NCI-H1092 (cell line): ENCODE measurements around the gene DUSP5.

Experiments
- DNase-seq: peaks from one replicate; lab custom pipeline; 2025; lab: John Stamatoyannopoulos, UW

DUSP5 gene

GRCh38 chr10:110500515-110500905 is 2.8 kb downstream of the DUSP5 start:
- no peak for DNase-seq

DNA sequence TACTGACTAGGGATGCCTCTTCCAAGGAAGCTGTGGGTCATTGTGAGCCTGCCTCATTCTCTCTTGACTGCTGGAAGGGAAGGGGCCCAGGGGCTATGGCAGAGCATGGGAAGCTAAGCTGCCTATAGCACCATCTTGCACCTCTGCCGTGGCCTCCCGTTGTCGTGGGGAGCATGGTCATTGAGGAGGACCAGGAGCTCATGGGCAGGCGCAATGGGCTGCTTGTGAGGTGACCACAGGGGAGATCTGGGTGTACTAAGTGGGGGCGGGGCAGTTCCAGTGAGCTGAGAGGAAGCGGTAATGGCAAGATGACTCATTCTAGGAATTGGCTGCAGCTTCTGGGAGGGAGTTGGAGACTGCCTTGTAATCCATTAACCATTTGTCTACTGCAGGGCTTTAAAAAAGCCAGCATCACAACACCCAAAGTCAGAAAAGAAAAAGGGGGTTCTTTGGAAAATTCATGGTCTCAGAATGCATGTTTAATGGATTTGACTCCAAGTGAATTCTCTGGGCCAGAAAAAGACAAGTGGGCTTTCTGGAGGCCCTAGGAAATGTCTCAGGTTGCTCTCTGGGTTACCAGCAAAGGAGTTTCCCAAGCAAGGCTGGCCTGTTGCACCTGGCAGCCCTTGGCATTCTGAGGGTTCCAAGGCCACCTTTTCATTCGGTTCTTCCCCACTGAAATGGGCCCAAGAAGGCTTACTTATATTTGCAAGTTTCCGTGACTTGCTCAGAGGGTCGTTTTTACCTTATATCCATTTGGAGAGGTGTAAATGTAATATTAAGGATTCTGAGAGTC is 3.6 kb downstream of the DUSP5 start:
- no peak for DNase-seq

- DNase-seq = no peak
Measured at GRCh38 chr10:110502072-110502845, 4.6 kb downstream of the DUSP5 start.

- peak; percentile 77 for DNase-seq
Measured at GRCh38 chr10:110502851-110503301, 5.2 kb downstream of the DUSP5 start.

DNA sequence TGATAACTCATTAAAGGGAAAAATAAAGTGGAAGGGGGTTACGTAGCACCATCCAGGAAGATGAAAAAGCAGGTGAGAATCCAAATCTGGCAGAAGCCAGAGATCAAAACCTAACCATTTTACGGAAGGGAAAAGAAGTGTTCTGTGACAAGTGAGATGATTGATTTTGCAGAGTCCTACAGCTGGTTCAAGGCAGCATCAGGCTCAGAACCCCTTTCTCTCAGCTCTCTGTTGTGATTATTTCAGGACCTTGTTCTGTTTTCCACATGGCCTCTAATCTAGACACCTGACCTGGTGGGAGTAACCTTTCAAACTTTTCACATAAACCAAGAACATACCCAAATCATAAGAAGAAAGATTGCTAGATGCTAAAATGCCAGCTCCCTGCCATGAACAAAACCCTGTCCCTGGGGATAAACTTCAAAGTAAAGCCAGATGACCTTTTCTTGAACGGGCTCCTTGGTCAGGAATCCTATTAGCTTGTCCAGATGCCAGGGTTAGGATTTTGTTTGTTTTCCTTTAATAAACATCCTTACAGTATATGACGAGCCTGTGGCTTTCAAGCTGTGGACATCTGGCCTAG is 5.9 kb downstream of the DUSP5 start:
- DNase-seq = no peak

DNA sequence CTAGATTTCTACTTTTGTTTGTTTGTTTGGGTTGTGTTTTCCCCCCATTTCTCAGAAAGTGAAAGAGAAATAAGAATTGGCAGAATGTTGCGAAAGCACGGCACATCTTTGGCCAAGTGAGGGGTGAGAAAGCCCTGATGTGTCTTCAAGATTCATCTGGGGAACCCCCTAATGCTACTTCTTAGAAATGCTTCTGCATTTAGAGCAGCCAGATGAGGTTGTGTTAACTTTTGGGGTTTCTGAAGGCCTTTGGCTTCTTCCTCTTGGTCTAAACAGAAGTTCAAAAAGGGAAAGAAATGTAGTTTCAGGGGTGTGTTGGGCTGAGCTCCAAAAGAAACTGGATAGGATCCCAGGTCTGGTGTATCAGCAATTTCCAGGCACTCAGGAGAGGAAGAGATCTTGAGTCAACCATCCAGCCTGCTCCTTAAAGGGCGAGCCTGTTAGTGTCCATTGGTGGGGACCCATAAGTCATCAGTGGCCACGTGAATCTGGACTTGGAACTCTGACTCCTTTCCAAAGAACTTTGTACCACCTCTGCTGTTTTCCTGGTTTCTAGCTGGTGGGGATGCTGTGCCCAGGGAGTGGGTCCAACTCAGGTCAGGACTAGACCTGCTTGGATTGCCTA is 6.5 kb downstream of the DUSP5 start:
- DNase-seq = no peak

DNA sequence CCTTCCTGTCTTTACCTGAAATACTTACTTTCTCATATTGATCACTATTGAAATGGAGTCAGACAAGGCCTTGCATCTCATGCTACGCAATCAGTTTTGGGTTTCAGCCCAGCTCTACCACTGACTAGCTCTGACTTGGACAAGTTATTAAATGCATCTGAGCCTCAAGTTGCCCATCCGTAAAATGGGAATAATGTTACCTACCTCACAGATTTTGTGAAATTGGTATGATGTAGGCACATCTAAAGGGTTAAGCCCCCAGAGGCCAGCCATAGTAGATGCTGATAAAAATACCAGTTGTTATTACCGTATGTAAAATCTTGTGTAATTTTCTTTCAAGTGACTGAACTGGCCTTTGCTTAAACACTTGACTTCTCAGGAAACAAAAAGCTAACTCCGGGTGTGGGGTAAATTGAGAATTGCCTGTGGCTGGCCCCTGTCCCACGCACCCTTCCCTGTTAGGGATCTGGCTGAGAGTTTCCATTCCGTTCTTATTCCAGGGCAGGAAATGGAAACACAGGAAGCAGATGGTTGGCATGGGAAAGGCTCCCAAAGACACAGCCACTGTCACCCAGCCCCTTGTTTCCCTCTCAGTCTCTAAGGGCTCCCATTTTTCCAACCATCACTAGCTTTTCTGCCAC is 7.5 kb downstream of the DUSP5 start:
- DNase-seq = no peak

- DNase-seq = no peak
Measured at GRCh38 chr10:110506448-110506847, 8.7 kb downstream of the DUSP5 start.

DNA sequence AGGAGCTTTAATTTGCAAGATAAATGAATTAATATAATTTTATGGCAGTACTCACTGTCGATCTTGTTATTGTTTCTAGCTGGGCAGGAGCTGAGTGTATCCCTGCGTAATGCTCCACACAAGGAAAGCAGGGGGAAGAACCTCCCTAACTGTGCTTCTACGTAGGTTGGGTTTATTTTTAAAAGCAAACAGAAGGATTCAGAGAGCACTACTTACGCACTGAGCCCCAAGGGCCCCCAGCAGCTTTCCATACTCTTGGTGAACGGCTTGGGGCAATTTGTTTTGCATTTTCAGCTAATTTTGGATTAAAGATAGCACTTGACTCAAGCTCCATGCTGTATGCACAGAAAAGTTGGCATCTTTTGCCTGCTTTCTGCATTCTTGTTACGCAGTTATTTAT is 9.6 kb downstream of the DUSP5 start:
- DNase-seq = no peak

DNA sequence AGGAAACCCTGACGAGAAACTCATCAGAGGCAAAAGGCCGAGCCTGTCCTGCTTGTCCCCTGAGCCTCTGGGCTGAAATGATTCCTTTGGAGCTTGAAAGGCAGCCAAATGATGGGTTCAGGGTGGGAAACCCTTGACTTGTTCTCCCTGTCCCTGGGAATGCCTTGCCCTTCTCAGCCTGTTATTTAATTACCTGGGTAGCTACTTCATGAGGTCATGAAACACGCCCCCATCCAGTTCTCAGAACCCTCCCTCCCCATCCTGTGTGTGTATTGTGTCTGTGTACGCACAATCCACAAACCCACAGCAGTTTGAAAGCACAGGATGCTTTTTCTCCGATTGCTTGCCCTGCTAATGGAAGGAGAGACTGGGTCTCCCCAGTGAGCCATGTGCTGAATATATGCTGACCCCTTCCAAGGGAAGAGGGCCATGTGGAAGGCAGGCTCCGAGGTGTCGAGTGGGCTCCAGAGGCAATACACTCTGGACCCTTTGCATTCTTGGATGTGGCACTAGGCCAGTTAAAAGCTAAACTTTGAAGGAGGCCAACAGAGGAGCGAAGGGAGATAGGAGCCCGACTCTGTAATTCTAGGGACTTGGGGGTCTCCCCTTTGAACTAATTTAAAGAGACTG is 10.6 kb downstream of the DUSP5 start:
- no peak for DNase-seq

- DNase-seq = no peak
Measured at GRCh38 chr10:110508806-110509544, 11.3 kb downstream of the DUSP5 start.

- no peak for DNase-seq
Measured at GRCh38 chr10:110509560-110509959, 11.9 kb downstream of the DUSP5 start.

DNA sequence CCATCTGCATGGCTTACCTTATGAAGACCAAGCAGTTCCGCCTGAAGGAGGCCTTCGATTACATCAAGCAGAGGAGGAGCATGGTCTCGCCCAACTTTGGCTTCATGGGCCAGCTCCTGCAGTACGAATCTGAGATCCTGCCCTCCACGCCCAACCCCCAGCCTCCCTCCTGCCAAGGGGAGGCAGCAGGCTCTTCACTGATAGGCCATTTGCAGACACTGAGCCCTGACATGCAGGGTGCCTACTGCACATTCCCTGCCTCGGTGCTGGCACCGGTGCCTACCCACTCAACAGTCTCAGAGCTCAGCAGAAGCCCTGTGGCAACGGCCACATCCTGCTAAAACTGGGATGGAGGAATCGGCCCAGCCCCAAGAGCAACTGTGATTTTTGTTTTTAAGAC is 12.4 kb downstream of the DUSP5 start:
- DNase-seq = no peak

DNA sequence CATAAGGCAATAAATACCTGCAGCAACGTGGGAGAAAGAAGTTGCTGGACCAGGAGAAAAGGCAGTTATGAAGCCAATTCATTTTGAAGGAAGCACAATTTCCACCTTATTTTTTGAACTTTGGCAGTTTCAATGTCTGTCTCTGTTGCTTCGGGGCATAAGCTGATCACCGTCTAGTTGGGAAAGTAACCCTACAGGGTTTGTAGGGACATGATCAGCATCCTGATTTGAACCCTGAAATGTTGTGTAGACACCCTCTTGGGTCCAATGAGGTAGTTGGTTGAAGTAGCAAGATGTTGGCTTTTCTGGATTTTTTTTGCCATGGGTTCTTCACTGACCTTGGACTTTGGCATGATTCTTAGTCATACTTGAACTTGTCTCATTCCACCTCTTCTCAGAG is 13.0 kb downstream of the DUSP5 start:
- DNase-seq = no peak

GRCh38 chr10:110511734-110512449 is 14.2 kb downstream of the DUSP5 start:
- DNase-seq = no peak

DNA sequence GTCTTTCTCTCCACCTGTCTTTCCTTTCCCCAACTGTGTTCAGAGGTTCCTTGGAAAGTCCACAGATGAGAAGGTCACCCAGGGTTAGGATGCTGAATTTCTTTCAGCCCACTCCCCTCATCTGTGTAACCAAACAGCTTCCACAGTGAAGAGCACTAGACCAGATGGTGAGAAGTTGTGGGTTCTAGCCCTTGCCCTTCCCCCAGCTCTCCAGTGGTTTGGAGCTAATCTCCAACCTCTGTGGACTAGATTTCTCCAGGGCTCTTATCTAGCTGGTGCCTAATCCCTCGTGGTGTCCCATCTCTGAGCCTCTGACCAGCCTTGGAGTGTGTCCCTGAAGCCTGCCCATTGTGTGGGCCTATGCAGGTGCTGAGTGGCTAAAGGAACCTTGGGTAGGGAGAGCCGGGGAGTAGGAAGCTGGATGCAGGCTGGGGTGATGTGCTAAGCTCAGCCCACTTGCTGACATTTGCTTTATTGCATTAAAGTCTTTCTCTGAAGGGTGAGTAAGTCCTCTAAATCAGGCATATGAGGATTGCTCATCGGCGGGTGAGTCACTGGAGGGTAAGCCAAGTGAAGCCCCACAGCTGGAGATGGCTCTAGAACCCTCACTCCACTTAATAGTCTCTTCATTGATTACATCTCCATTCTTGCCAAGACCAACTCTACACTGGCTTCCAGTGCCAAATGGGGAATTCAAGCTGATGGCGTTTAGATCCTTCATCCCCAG is 14.9 kb downstream of the DUSP5 start:
- no peak for DNase-seq

- DNase-seq = no peak
Measured at GRCh38 chr10:110513949-110514348, 16.2 kb downstream of the DUSP5 start.

GRCh38 chr10:110514848-110515247 is 17.1 kb downstream of the DUSP5 start:
- no peak for DNase-seq

DNA sequence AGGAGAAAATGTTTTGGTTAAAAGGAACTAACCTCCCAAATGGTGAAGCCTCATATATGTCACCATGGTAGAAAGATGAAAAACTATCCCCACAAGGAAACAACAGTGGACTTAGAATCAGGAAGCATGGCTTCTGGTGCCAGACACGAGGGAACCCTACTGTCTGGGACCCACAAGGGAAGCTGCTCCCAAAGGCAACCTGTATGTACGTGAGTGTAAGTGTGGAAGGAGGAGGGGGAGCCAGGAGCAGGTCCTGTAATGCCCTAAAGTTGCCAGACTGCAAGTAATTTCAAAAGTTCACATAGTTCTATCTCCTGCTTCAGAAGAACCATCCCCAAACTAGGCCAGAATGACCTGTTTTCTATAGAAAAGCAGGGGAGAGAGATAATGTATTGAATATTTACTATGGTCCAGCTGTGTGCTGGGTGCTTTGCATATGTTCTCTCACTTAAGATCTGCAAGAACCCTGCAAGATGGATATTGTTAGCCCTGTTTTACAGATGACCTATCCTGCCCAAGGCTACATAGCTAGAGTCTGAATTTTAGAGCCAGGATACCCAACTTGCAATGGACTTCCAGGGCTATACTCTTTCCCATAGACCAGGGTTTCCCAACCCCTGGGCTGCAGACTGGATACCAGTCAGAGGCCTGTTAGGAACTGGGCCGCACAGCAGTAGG is 19.2 kb downstream of the DUSP5 start:
- DNase-seq = no peak
